Lung (tissue), 10 donors: ENCODE data around the gene DGCR6L. TPM values are rescaled to one million over a fixed set of nuclear protein-coding genes. Genes with fewer than 3 reads are reported as not detected.
"Not testable (repeated sequence)": the region's sequence is repeated elsewhere in the genome, so short reads cannot be mapped to it uniquely, and the experiment has no call there.

Experiments
- ATAC-seq: fragments of 200-7000 bp; cut with Tn5 transposase; one replicate; pipeline ENCODE4 v1.9.1; 2020; ENCODE audit warnings: moderate number of reproducible peaks; ENCODE audit not compliant: insufficient read depth, low FRiP score
- DNase-seq, 3 donors: peaks; one replicate each; pipeline ENCODE4 v3.0.0-alpha.2; 2013 to 2017
- H3K27ac ChIP-seq, 2 donors: one replicate each; pipeline ENCODE4 v1.5.1; 2013; ENCODE audit warnings: mild to moderate bottlenecking in 2 of 2, moderate library complexity in 2 of 2, control low read depth in 1 of 2, inconsistent platforms in 1 of 2, low read depth in 1 of 2, low read length in 1 of 2
- H3K27me3 ChIP-seq, 3 donors: one replicate each; pipeline ENCODE4 v1.5.1; 2013; ENCODE audit warnings: low read length in 2 of 3; ENCODE audit not compliant: control insufficient read depth in 3 of 3, insufficient read depth in 3 of 3
- H3K36me3 ChIP-seq, 4 donors: one replicate each; pipeline ENCODE4 v1.5.1; 2013; ENCODE audit warnings: low read length in 4 of 4, mild to moderate bottlenecking in 1 of 4, moderate library complexity in 1 of 4; ENCODE audit not compliant: control insufficient read depth in 4 of 4, insufficient read depth in 4 of 4
- H3K4me1 ChIP-seq, 5 donors: one replicate each; pipeline ENCODE4 v1.5.1; 2013; ENCODE audit warnings: low read length in 5 of 5, mild to moderate bottlenecking in 2 of 5, moderate library complexity in 1 of 5; ENCODE audit not compliant: control insufficient read depth in 5 of 5, insufficient read depth in 5 of 5
- H3K4me3 ChIP-seq: one replicate; pipeline ENCODE4 v1.5.1; 2013; ENCODE audit warnings: mild to moderate bottlenecking, control low read depth, moderate library complexity
- H3K9ac ChIP-seq, 2 donors: one replicate each; pipeline ENCODE4 v1.5.1; 2013; ENCODE audit warnings: low read length in 2 of 2, control low read depth in 1 of 2; ENCODE audit not compliant: insufficient read depth in 1 of 2
- H3K9me3 ChIP-seq, 4 donors: one replicate each; pipeline ENCODE4 v1.5.1; 2013; ENCODE audit warnings: low read length in 3 of 4, mild to moderate bottlenecking in 1 of 4, moderate library complexity in 1 of 4; ENCODE audit not compliant: control insufficient read depth in 4 of 4, insufficient read depth in 3 of 4
- WGBS, 2 donors: extraction: QIAGEN DNeasy Blood & Tissue Kit; methylation state at CpG; one replicate each; pipeline ENCODE4 v1.1.7; 2013; 5-methylcytosine and 5-hydroxymethylcytosine counted together
- polyA plus RNA-seq, 2 donors: library from polyadenylated mRNA; stranded (reverse); fragments of 200-250 nt; gene quantifications; one replicate each; pipeline ENCODE4 v1.2.1, GENCODE V29; 2013
- total RNA-seq, 2 donors: library from RNA; depleted of rRNA in 1 of 2; stranded (reverse); fragments of >200 nt in 1 of 2; gene quantifications; one replicate each; pipeline ENCODE4 v1.2.1, GENCODE V29; 2014 to 2021
- donor health status: Bipolar disorder and iron deficiency.
- donor health status: healthy.
- donor health status: DM: yes; HTN: yes; CAD: no.

Gene DGCR6L
- total and polyA plus RNA-seq, 4 donors = 38.7 to 86.0 (median 42.5) TPM

DNA sequence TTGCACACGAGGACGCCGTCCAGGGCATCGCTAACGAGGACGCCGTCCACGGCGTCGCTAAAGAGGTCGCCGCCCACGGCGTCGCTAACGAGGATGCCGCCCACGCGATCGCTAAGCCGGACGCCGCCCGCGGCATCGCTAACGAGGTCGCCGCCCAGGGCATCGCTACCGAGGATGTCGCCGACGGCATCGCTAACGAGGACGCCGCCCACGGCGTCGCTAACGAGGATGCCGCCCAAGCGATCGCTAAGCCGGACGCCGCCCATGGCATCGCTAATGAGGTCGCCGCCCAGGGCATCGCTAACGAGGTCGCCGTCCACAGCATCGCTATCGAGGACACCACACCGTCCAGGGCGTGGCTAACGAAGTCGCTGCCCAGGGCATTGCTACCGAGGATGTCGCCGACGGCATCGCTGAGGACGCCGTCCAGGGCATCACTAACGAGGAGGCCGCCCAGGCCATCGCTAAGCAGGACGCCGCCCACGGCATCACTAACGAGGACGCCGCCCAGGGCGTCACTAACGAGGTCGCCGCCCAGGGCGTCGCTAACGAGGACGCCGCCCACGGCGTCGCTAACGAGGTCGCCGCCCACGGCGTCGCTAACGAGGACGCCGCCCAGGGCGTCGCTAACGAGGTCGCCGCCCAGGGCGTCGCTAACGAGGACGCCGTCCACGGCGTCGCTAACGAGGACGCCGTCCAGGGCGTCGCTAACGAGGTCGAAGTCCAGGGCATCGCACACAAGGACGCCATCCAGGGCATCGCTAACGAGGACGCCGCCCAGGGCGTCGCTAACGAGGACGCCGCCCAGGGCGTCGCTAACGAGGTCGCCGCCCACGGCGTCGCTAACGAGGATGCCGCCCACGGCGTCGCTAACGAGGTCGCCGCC lies 41.2 kb upstream of the DGCR6L start:
- not testable (repeated sequence) for H3K9ac ChIP-seq, H3K9me3 ChIP-seq, ATAC-seq, H3K27ac ChIP-seq, H3K4me1 ChIP-seq, DNase-seq, H3K36me3 ChIP-seq, H3K27me3 ChIP-seq, H3K4me3 ChIP-seq
- WGBS, 2 donors = 95 to 97% methylated on average over 116 to 144 of the region's 145 CpGs

DNA sequence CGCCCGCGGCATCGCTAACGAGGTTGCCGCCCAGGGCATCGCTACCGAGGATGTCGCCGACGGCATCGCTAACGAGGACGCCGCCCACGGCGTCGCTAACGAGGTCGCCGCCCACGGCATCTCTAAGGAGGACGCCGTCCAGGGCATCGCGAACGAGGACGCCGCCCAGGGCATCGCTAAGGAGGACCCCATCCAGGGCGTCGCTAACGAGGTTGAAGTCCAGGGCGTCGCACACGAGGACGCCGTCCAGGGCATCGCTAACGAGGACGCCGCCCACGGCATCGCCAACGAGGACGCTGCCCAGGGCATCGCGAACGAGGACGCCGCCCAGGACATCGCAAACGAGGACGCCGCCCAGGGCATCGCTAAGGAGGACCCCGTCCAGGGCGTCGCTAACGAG lies 40.4 kb upstream of the DGCR6L start:
- 94% methylated on average over 59 to 60 of the region's 60 CpGs for WGBS, 2 donors
- not testable (repeated sequence) for H3K27me3 ChIP-seq, DNase-seq

DNA sequence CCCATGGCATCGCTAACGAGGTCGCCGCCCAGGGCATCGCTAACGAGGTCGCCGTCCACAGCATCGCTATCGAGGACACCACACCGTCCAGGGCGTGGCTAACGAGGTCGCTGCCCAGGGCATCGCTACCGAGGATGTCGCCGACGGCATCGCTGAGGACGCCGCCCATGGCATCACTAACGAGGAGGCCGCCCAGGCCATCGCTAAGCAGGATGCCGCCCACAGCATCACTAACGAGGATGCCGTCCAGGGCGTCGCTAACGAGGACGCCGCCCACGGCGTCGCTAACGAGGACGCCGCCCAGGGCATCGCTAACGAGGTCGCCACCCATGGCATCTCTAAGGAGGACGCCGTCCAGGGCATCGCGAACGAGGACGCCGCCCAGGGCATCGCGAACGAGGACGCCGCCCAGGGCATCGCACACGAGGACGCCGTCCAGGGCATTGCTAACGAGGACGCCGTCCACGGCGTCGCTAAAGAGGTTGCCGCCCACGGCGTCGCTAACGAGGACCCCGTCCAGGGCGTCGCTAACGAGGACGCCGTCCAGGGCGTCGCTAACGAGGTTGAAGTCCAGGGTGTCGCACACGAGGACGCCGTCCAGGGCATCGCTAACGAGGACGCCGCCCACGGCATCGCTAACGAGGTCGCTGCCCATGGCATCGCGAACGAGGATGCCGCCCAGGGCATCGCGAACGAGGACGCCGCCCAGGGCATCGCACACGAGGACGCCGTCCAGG lies 38.8 kb upstream of the DGCR6L start:
- not testable (repeated sequence) for ATAC-seq, H3K9me3 ChIP-seq, DNase-seq, H3K4me1 ChIP-seq, H3K4me3 ChIP-seq, H3K36me3 ChIP-seq, H3K27ac ChIP-seq, H3K9ac ChIP-seq, H3K27me3 ChIP-seq
- WGBS, 2 donors = 96 to 97% methylated on average over 88 to 95 of the region's 103 CpGs

More for the DNA sequence above, 40.4 kb upstream of the DGCR6L start:
- H3K9me3 ChIP-seq, H3K36me3 ChIP-seq, H3K4me1 ChIP-seq, H3K27ac ChIP-seq, H3K4me3 ChIP-seq, H3K9ac ChIP-seq, ATAC-seq: not testable (repeated sequence)

DNA sequence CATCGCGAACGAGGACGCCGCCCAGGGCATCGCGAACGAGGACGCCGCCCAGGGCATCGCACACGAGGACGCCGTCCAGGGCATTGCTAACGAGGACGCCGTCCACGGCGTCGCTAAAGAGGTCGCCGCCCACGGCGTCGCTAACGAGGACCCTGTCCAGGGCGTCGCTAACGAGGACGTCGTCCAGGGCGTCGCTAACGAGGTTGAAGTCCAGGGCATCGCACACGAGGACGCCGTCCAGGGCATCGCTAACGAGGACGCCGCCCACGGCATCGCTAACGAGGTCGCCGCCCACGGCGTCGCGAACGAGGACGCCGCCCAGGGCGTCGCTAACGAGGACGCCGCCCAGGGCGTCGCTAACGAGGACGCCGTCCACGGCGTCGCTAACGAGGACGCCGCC lies 38.1 kb upstream of the DGCR6L start:
- not testable (repeated sequence) for DNase-seq, H3K27me3 ChIP-seq
- 95 to 96% methylated on average over 38 to 56 of the region's 70 CpGs for WGBS, 2 donors

DNA sequence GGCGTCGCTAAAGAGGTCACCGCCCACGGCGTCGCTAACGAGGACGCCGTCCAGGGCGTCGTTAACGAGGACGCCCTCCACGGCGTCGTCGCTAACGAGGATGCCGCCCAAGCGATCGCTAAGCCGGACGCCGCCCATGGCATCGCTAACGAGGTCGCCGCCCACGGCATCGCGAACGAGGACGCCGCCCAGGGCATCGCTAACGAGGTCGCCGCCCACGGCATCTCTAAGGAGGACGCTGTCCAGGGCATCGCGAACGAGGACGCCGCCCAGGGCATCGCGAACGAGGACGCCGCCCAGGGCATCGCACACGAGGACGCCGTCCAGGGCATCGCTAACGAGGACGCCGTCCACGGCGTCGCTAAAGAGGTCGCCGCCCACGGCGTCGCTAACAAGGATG lies 37.0 kb upstream of the DGCR6L start:
- not testable (repeated sequence) for H3K9ac ChIP-seq, H3K36me3 ChIP-seq, H3K27me3 ChIP-seq, H3K9me3 ChIP-seq, H3K27ac ChIP-seq, ATAC-seq, H3K4me3 ChIP-seq, H3K4me1 ChIP-seq, DNase-seq
- WGBS, 2 donors = 91 to 94% methylated on average over 45 to 66 of the region's 66 CpGs

More for the DNA sequence above, 38.1 kb upstream of the DGCR6L start:
- H3K36me3 ChIP-seq, ATAC-seq, H3K9me3 ChIP-seq, H3K4me3 ChIP-seq, H3K27ac ChIP-seq, H3K4me1 ChIP-seq, H3K9ac ChIP-seq: not testable (repeated sequence)

DNA sequence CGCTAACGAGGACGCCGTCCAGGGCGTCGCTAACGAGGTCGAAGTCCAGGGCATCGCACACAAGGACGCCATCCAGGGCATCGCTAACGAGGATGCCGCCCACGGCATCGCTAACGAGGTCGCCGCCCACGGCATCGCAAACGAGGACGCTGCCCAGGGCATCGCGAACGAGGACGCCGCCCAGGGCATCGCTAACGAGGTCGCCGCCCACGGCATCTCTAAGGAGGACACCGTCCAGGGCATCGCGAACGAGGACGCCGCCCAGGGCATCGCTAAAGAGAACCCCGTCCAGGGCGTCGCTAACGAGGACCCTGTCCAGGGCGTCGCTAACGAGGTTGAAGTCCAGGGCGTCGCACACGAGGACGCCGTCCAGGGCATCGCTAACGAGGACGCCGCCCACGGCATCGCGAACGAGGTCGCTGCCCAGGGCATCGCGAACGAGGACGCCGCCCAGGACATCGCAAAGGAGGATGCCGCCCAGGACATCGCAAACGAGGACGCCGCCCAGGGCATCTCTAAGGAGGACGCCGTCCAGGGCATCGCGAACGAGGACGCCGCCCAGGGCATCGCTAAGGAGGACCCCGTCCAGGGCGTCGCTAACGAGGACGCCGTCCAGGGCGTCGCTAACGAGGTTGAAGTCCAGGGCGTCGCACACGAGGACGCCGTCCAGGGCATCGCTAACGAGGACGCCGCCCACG lies 36.2 kb upstream of the DGCR6L start:
- not testable (repeated sequence) for DNase-seq, ATAC-seq, H3K4me1 ChIP-seq, H3K9me3 ChIP-seq, H3K36me3 ChIP-seq, H3K27me3 ChIP-seq, H3K4me3 ChIP-seq, H3K9ac ChIP-seq, H3K27ac ChIP-seq
- WGBS, 2 donors = 95 to 97% methylated on average over 87 to 95 of the region's 98 CpGs
